ENCODE measurements around the gene PLEKHA3. TPM values are rescaled to one million over a fixed set of nuclear protein-coding genes. Genes with fewer than 3 reads are reported as not detected.
"Not testable (repeated sequence)": the region's sequence is repeated elsewhere in the genome, so short reads cannot be mapped to it uniquely, and the experiment has no call there.

Gene PLEKHA3
- total RNA-seq, 2 experiments from 2014 or later = 22.3 to 23.1 TPM

DNA sequence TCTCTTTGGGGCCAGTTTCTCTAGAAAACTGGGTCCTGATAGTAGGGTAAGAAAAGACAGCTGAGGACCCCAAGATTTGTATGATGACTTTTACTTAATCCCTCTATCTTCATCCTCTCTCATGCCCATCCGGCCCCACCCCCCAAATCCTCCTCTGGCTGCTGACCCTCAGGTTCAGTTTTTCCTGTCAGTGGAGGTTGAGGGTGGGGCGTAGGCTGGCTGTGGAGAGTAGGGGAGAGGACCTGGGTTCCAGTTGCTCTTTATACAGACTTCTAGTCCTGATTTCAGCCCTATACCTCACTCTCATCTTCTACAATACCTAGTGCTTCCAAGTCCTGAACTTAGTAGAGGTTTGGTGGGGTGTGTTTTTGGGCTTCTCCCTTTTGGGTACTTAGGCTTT is 28.4 kb downstream of the PLEKHA3 start:
- H3K4me3 Mint-ChIP-seq = no peak overlapping the region
- no peaks in the 10 kb centered on the region for H3K9me3 Mint-ChIP-seq (ENCODE audit: insufficient read depth)
- no peak overlapping the region for H3K27ac Mint-ChIP-seq
- H3K4me1 Mint-ChIP-seq (ENCODE audit: low read depth) = peaks cover 11% of the 10 kb centered on the region
- ChIA-PET POLR2A (no interaction called here), CTCF (no interaction called here)
- H3K27me3 Mint-ChIP-seq (ENCODE audit: low read depth) = no peaks in the 10 kb centered on the region
- ATAC-seq (no peak), DNase-seq (no peak)
- H3K36me3 Mint-ChIP-seq (ENCODE audit: low read depth) = peaks cover 32% of the 10 kb centered on the region

DNA sequence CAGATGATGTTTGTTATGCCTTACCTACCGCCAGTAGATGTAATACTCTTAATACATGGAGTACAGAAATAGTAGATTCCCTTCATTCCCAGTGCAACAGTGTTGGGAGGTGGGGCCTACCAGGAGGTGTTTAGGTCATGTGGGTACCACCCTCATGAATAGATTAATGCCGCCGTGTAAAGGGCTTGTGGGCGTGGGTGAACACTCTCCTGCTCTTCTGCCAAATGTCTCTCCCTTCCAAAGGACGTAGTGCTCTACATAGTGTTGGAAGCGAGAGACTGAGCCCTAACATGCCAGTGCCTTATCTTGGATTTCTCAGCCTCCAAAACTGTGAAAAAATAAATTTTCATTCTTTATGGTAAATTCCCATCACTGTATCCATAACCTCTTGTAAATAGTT is 30.1 kb downstream of the PLEKHA3 start:
- peaks cover 29% of the 10 kb centered on the region for H3K36me3 Mint-ChIP-seq (ENCODE audit: low read depth)
- no peaks in the 10 kb centered on the region for H3K9me3 Mint-ChIP-seq (ENCODE audit: insufficient read depth)
- H3K27ac Mint-ChIP-seq = no peak overlapping the region
- POLR2A ChIA-PET = no interaction called here
- no peak overlapping the region for H3K4me3 Mint-ChIP-seq
- ATAC-seq (no peak), DNase-seq (no peak)
- H3K4me1 Mint-ChIP-seq (ENCODE audit: low read depth) = peaks cover 26% of the 10 kb centered on the region
- H3K27me3 Mint-ChIP-seq (ENCODE audit: low read depth) = no peaks in the 10 kb centered on the region
- CTCF ChIA-PET = no interaction called here

DNA sequence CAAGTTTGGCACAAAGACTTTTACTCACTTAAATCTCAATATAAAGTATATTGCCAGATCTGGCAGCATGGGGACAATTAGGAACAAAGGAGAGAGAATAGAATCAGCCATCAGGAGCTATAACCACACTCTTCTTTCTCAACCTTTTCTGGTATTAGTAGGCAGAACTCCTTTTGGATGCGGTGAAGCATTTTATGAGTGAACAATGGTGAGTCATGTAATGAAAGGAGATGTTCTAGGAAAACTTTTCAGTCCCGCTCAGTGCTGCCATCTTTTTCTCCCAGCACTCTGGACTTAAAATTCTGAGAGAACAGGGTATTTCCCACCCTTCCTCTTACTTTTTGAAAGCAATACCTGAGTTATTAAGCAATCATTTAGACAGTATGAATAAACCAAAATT is 32.2 kb downstream of the PLEKHA3 start:
- no peaks in the 10 kb centered on the region for H3K27me3 Mint-ChIP-seq (ENCODE audit: low read depth)
- no peak overlapping the region for H3K27ac Mint-ChIP-seq
- POLR2A ChIA-PET = no interaction called here
- H3K9me3 Mint-ChIP-seq (ENCODE audit: insufficient read depth) = no peaks in the 10 kb centered on the region
- H3K4me3 Mint-ChIP-seq = no peak overlapping the region
- DNase-seq (no peak), ATAC-seq (no peak)
- peaks cover 26% of the 10 kb centered on the region for H3K4me1 Mint-ChIP-seq (ENCODE audit: low read depth)
- H3K36me3 Mint-ChIP-seq (ENCODE audit: low read depth) = peaks cover 27% of the 10 kb centered on the region
- CTCF ChIA-PET = no interaction called here

DNA sequence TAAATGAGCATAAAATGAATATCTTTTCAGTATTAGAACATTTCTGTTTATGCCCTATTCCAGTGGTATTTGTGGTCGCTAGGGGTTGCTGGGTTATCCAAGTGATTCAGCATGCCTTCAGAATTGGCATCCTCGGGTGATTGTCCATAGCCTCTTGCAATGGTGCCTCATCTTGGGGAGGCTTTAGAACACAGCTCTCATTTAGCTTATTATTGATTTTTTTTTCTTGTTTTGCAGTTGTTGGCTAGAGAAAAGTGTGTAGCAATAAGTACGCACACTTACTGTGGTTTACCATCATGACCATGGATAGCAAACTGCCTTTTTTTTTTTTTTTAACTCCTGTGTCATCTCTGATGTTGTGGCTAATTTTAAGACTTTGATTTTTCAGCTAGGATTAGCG is 33.6 kb downstream of the PLEKHA3 start:
- H3K9me3 Mint-ChIP-seq (ENCODE audit: insufficient read depth) = no peaks in the 10 kb centered on the region
- peaks cover 19% of the 10 kb centered on the region for H3K4me1 Mint-ChIP-seq (ENCODE audit: low read depth)
- ATAC-seq (no peak), DNase-seq (no peak)
- ChIA-PET CTCF (interaction anchor here (1.0 kb wide), 1 partner anchor 35 kb away, joined by 3 read pairs; no protein-coding TSS in a partner anchor), POLR2A (no interaction called here)
- no peaks in the 10 kb centered on the region for H3K27me3 Mint-ChIP-seq (ENCODE audit: low read depth)
- no peak overlapping the region for H3K27ac Mint-ChIP-seq
- peaks cover 25% of the 10 kb centered on the region for H3K36me3 Mint-ChIP-seq (ENCODE audit: low read depth)
- H3K4me3 Mint-ChIP-seq = no peak overlapping the region

DNA sequence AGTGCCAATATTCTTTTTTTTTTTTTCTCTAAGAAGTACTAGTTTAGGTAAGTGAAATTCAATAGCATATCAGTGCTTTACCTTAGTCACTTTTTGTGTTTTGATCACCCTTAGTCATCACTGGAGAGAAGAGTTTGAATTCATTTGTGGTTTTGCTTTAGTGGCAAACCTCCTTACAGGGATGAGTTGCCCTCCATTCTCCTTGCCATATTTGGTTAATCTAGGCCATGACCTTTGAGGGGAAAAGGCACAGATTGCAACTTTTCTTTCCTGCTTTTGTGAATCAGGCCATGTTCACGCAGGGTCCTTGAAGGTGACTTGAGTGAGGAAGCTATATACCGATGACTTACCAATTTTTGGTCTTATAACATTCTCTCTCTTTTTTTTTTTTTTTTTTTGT is 34.4 kb downstream of the PLEKHA3 start:
- H3K9me3 Mint-ChIP-seq (ENCODE audit: insufficient read depth) = no peaks in the 10 kb centered on the region
- H3K4me3 Mint-ChIP-seq = no peak overlapping the region
- ChIA-PET CTCF (no interaction called here), POLR2A (no interaction called here)
- peak overlapping the region; percentile 55 for H3K27ac Mint-ChIP-seq
- H3K27me3 Mint-ChIP-seq (ENCODE audit: low read depth) = no peaks in the 10 kb centered on the region
- peak; percentile 42 for DNase-seq
- peak; percentile 71 for ATAC-seq
- H3K4me1 Mint-ChIP-seq (ENCODE audit: low read depth) = peaks cover 19% of the 10 kb centered on the region
- H3K36me3 Mint-ChIP-seq (ENCODE audit: low read depth) = peaks cover 22% of the 10 kb centered on the region

DNA sequence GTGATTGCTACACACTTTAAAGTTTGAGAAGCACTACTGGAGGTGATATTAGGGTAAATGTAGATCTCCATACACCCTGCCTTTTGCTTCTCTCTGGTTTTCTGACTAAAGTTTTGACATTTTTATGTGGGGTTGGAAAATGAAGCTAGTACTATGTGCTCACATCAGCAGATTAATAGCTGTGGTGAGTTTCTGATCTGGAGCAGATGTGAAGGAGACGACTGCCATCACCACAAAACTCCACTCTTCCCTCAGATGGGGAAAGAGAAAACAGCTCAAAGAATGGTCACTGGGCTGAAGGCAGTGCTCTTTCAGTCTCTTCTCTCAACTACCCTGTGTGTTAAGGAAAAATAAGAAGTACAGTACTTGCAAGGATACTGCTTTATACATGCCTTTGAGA is 37.2 kb downstream of the PLEKHA3 start:
- no peaks in the 10 kb centered on the region for H3K9me3 Mint-ChIP-seq (ENCODE audit: insufficient read depth)
- H3K36me3 Mint-ChIP-seq (ENCODE audit: low read depth) = peaks cover 24% of the 10 kb centered on the region
- ATAC-seq (no peak), DNase-seq (no peak)
- H3K27me3 Mint-ChIP-seq (ENCODE audit: low read depth) = no peaks in the 10 kb centered on the region
- no peak overlapping the region for H3K4me3 Mint-ChIP-seq
- H3K4me1 Mint-ChIP-seq (ENCODE audit: low read depth) = peaks cover 19% of the 10 kb centered on the region
- H3K27ac Mint-ChIP-seq = no peak overlapping the region
- CTCF ChIA-PET = interaction anchor here (1.8 kb wide), 1 partner anchor 10 kb away, joined by 7 read pairs; no protein-coding TSS in a partner anchor
- POLR2A ChIA-PET = no interaction called here

DNA sequence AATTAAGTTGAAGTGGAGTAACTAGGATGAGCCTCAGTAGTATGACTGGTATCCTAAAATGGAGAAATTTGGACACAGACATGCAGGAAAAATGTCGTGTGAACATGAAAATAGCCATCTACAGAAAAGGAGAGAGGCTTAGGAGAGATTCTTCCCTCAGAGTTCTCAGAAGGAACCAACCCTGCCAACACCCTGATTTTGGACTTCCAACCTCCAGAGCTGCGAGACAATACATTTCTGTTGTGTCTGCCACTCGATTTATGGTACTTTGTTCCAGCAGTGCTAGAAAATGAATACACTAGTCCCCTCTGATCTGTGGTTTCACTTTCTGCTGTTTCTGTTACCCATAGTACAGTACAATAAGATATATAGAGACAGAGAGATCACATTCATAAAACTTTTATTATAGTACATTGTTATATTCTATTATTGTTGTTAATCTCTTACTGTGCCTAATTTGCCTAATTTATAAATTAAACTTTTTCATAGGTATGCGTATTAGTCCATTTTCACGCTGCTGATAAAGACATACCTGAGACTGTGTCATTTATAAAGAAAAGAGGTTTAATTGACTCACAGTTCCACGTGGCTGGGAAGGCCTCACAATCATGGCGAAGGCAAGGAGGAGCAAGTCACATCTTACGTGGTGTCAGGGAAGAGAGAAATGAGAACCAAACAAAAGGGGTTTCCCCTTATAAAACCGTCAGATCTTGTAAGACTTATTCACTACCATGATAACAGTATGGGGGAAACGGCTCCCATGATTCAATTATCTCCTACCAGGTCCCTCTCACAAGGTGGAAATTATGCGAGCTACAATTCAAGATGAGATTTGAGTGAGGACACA is 41.3 kb downstream of the PLEKHA3 start:
- Mint-ChIP-seq H3K4me1 (ENCODE audit: low read depth) (peaks cover 18% of the 10 kb centered on the region), H3K36me3 (ENCODE audit: low read depth) (peaks cover 21% of the 10 kb centered on the region), H3K27me3 (ENCODE audit: low read depth) (no peaks in the 10 kb centered on the region), H3K4me3 (no peak overlapping the region), H3K9me3 (ENCODE audit: insufficient read depth) (no peaks in the 10 kb centered on the region), H3K27ac (no peak overlapping the region)
- ATAC-seq (no peak), DNase-seq (no peak)
- POLR2A ChIA-PET = no interaction called here
- CTCF ChIA-PET = interaction anchor here (0.9 kb wide), 1 partner anchor 62 kb away, joined by 3 read pairs; no protein-coding TSS in a partner anchor

DNA sequence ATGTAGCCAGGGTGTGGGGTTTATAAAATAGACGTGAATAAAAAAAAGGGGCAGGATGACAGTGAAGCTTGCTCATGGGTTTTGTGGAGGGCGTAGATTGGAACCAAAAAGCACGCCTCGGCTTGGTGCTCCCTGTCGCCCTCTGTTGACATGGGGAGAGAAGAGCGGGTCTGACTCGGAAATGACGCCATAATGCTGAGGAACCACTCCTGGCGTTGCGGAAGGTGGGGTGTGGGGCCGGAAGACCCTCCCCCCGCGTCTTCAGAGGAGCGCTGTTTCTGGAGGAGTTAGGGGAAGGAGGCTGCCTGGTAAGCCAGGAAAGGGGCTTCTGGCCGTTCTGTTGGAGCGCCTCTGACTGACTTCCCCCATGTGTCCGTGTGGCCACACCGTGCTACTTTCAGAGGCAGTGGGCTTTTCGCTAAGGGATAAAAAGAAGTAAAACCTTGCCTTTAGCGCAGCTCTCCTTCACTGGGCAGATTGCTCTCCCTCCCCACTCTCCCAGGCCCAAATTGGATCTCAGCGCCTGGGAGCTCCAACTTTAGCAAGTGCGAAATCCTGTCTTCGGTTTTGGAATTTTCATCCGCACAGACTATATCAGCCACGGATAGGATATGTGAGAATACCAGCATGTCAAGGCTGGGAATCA is 42.8 kb downstream of the PLEKHA3 start:
- Mint-ChIP-seq H3K27ac (peak overlapping the region; percentile 90), H3K9me3 (ENCODE audit: insufficient read depth) (no peaks in the 10 kb centered on the region), H3K27me3 (ENCODE audit: low read depth) (no peaks in the 10 kb centered on the region), H3K4me3 (peak overlapping the region; percentile 93), H3K36me3 (ENCODE audit: low read depth) (peaks cover 29% of the 10 kb centered on the region), H3K4me1 (ENCODE audit: low read depth) (peaks cover 21% of the 10 kb centered on the region)
- peak; percentile 96 for ATAC-seq
- peak; percentile 89 for DNase-seq
- ChIA-PET POLR2A (interaction anchor here (1.3 kb wide), 1 partner anchor 43 kb away, joined by 4 read pairs; no protein-coding TSS in a partner anchor), CTCF (interaction anchor here (0.6 to 3.0 kb wide), 13 partner anchors 10 to 129 kb away, joined by 3 to 33 read pairs (median 4); partner anchors contain the start of genes PJVK, PLEKHA3 and PRKRA)

DNA sequence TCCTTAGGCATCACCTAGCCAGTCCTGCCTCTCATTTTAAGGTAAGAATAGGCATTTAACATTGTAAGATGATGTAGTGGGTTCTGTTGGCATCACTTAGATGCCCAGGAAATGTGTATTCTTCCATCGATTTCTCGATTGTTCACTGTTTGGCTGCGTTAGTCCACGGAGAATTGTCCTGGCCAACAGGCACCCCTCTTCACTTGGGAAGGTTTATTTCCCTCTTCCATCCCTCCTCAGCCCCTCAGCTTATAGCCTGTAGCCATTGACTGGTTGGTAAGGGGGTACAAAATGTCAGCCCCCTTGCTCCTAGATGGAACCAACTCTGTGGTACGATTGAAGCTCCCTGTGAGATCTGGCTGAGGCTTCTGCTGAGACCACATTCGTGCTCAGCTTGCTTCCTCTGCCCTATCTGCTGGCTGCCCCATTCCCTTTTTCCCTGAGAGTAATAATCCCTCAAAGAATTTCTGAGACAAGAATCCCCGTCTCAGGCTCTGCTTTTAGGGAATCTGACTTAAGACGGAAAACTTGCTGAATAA is 43.4 kb downstream of the PLEKHA3 start:
- Mint-ChIP-seq H3K27ac (peak overlapping the region; percentile 90), H3K36me3 (ENCODE audit: low read depth) (peaks cover 28% of the 10 kb centered on the region), H3K9me3 (ENCODE audit: insufficient read depth) (no peaks in the 10 kb centered on the region), H3K27me3 (ENCODE audit: low read depth) (no peaks in the 10 kb centered on the region), H3K4me3 (peak overlapping the region; percentile 93), H3K4me1 (ENCODE audit: low read depth) (peaks cover 21% of the 10 kb centered on the region)
- POLR2A ChIA-PET = interaction anchor here (1.3 kb wide), 1 partner anchor 44 kb away, joined by 4 read pairs; no protein-coding TSS in a partner anchor
- CTCF ChIA-PET = interaction anchor here (1.1 to 3.0 kb wide), 9 partner anchors 17 to 109 kb away, joined by 3 to 33 read pairs (median 6); partner anchors contain the start of genes PJVK, PLEKHA3 and PRKRA
- DNase-seq (no peak), ATAC-seq (peak; percentile 50)

DNA sequence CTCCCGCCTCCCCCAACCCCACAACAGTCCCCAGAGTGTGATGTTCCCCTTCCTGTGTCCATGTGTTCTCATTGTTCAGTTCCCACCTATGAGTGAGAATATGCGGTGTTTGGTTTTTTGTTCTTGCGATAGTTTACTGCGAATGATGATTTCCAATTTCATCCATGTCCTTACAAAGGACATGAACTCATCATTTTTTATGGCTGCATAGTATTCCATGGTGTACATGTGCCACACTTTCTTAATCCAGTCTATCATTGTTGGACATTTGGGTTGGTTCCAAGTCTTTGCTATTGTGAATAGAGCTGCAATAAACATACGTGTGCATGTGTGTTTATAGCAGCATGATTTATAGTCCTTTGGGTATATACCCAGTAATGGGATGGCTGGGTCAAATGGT is 44.8 kb downstream of the PLEKHA3 start:
- Mint-ChIP-seq H3K4me1 (ENCODE audit: low read depth) (peaks cover 23% of the 10 kb centered on the region), H3K36me3 (ENCODE audit: low read depth) (peaks cover 27% of the 10 kb centered on the region)
- H3K9me3 Mint-ChIP-seq (ENCODE audit: insufficient read depth); ATAC-seq; H3K4me3 Mint-ChIP-seq; DNase-seq; POLR2A ChIA-PET; H3K27me3 Mint-ChIP-seq (ENCODE audit: low read depth); H3K27ac Mint-ChIP-seq: not testable (repeated sequence)
- CTCF ChIA-PET = interaction anchor here (3.0 kb wide), 1 partner anchor 44 kb away, joined by 33 read pairs; the partner anchor contains the start of gene PLEKHA3

DNA sequence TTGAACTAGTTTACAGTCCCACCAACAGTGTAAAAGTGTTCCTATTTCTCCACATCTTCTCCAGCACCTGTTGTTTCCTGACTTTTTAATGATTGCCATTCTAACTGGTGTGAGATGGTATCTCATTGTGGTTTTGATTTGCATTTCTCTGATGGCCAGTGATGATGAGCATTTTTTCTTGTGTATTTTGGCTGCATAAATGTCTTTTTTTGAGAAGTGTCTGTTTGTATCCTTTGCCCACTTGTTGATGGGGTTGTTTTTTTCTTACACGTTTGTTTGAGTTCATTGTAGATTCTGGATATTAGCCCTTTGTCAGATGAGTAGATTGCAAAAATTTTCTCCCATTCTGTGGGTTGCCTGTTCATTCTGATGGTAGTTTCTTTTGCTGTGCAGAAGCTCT is 45.2 kb downstream of the PLEKHA3 start:
- H3K4me1 Mint-ChIP-seq (ENCODE audit: low read depth) = peaks cover 26% of the 10 kb centered on the region
- H3K4me3 Mint-ChIP-seq; POLR2A ChIA-PET; H3K27me3 Mint-ChIP-seq (ENCODE audit: low read depth); DNase-seq; H3K27ac Mint-ChIP-seq; H3K9me3 Mint-ChIP-seq (ENCODE audit: insufficient read depth); ATAC-seq: not testable (repeated sequence)
- CTCF ChIA-PET = interaction anchor here (1.1 kb wide), 1 partner anchor 9 kb away, joined by 5 read pairs; no protein-coding TSS in a partner anchor
- H3K36me3 Mint-ChIP-seq (ENCODE audit: low read depth) = peaks cover 27% of the 10 kb centered on the region

DNA sequence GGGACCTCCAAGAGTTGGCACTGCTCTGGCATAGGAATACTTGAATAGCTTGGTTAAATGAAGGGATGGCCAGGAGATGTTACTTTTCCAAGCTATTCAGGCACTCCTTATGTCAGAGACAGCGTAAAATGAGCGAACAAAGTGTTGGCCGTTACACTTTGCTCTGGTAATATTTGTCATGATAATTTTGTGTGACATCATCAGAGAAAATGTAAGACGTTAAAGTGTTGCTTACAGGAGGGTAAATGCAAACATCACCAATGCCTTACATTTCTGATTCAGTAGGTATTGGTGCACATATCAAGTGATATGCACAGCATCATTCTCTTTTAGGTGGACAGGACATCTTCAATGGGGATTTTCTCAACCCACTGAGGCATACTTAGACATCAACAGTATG is 46.0 kb downstream of the PLEKHA3 start:
- DNase-seq = no peak
- no peak for ATAC-seq
- peaks cover 30% of the 10 kb centered on the region for H3K36me3 Mint-ChIP-seq (ENCODE audit: low read depth)
- H3K4me3 Mint-ChIP-seq = no peak overlapping the region
- no peaks in the 10 kb centered on the region for H3K9me3 Mint-ChIP-seq (ENCODE audit: insufficient read depth)
- ChIA-PET CTCF (interaction anchor here (1.1 kb wide), 1 partner anchor 10 kb away, joined by 5 read pairs; no protein-coding TSS in a partner anchor), POLR2A (no interaction called here)
- H3K4me1 Mint-ChIP-seq (ENCODE audit: low read depth) = peaks cover 34% of the 10 kb centered on the region
- no peaks in the 10 kb centered on the region for H3K27me3 Mint-ChIP-seq (ENCODE audit: low read depth)
- no peak overlapping the region for H3K27ac Mint-ChIP-seq
